Activated CD8-positive, alpha-beta memory T cell treated with anti-CD3 and anti-CD28 coated beads, Interleukin-2, amount 10 ng/mL, durations not matched to agents 7 days and 5 days (primary cell): Measurements from ENCODE around the gene NUDT16L1. TPM values are rescaled to one million over a fixed set of nuclear protein-coding genes. Genes with fewer than 3 reads are reported as not detected.
A peak's percentile ranks its signal among the peaks of the same experiment; 100 is the strongest.

Experiments
- ATAC-seq: fragments of 150-1000 bp; cut with Tn5 transposase; one replicate; pipeline ENCODE4 v1.10.0; 2021; ENCODE audit warnings: moderate library complexity
- CTCF ChIA-PET: fragments of 350-600 bp; sonication (Branson Sonifier 250); formaldehyde crosslinking; loops from one replicate; lab custom pipeline; 2021; ENCODE audit warnings: antibody characterized with exemption; lab: Charles Lee
- DNase-seq: peaks from one replicate; pipeline ENCODE4 v3.0.0-alpha.2; 2020
- H3K27ac Mint-ChIP-seq: one replicate; pipeline ENCODE4 v1.8.0; 2021; ENCODE audit warnings: mild to moderate bottlenecking, mixed read lengths
- H3K27me3 Mint-ChIP-seq: one replicate; pipeline ENCODE4 v1.8.0; 2021; ENCODE audit warnings: mixed read lengths
- H3K36me3 Mint-ChIP-seq: one replicate; pipeline ENCODE4 v1.8.0; 2021; ENCODE audit warnings: mild to moderate bottlenecking, mixed read lengths
- H3K4me1 Mint-ChIP-seq: one replicate; pipeline ENCODE4 v1.8.0; 2021; ENCODE audit warnings: mixed read lengths
- H3K4me3 Mint-ChIP-seq: one replicate; pipeline ENCODE4 v1.8.0; 2021; ENCODE audit warnings: mild to moderate bottlenecking, moderate library complexity, mixed read lengths
- H3K9me3 Mint-ChIP-seq: one replicate; pipeline ENCODE4 v1.8.0; 2022; ENCODE audit warnings: low read depth, mixed read lengths
- total RNA-seq, 2 experiments: library from RNA; stranded (reverse); gene quantifications; one replicate each; pipeline ENCODE4 v1.2.3, GENCODE V29; 2021

Gene NUDT16L1
- total RNA-seq, 2 experiments from 2014 or later = 31.6 to 35.6 TPM

DNA sequence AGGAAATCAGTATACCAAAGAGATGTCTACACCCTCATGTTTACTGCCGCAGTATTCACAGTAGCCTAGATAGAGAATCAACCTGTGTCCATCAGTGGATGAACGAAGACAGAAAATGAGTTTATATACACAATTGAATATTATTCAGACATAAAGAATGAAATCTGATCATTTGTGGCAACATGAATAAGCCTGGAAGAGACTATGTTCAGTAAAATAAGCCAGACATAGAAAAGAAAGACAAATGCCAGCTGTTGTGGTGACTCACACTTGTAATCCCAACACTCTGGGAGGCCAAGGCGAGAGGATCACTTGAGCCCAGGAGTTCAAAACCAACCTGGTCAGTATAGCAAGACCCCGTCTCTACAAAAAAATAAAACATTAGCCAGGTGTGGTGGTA, 16.1 kb downstream of the NUDT16L1 start:
- H3K27me3 Mint-ChIP-seq = no peaks in the 10 kb centered on the region
- no peak for DNase-seq
- no peak for ATAC-seq
- CTCF ChIA-PET = interaction anchor here (0.9 to 1.1 kb wide), 2 partner anchors 25 to 59 kb away, joined by 3 to 4 read pairs; partner anchors contain the start of genes ANKS3 and DNAAF8
- H3K27ac Mint-ChIP-seq = no peak overlapping the region
- H3K4me3 Mint-ChIP-seq = no peak overlapping the region
- H3K36me3 Mint-ChIP-seq = peaks cover 6% of the 10 kb centered on the region
- H3K4me1 Mint-ChIP-seq = no peaks in the 10 kb centered on the region
- H3K9me3 Mint-ChIP-seq = no peaks in the 10 kb centered on the region

DNA sequence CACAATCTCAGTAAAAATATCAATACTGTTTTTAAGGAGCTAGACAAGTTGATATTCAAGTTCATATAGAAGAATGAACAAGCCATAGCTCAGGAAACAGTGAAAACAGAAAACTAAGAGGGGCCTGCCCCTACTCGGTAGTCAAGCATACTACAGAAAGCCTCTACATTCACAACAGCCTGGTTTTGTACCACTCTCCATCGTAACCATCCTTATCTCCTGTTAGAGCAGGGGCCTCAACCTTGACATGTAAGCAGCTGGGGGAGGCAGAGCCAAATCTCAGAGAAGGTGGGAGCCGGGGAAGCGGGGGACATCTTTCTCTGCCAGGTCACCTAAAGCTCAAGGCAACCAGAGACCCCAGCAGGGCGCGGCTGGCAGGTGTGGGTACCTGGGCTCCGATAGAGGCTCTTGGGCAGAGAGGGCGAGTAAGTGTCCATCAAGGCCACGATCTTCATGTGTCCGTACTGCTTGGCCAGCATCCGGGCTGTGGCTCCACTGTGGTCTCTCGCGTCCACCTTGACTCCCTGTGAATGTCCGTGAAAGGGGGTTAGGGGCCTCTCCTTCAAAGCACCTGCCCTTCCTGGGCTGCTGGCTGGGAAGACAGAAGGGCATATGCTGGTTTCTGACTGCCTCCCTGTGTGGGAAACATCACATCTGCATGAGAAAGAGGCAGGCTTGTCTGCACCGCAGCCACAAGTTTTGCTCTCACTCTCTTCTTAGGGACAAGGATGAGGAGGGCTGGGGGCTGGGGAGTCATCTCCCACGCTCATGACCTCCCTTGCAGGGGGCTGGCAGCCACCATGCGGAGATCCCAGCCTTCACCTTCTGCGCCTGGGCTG, 20.5 kb downstream of the NUDT16L1 start:
- Mint-ChIP-seq H3K4me1 (no peaks in the 10 kb centered on the region), H3K27me3 (no peaks in the 10 kb centered on the region), H3K4me3 (no peak overlapping the region), H3K36me3 (peaks cover 4% of the 10 kb centered on the region), H3K27ac (no peak overlapping the region), H3K9me3 (no peaks in the 10 kb centered on the region)
- no peak for DNase-seq
- CTCF ChIA-PET = no interaction called here
- no peak for ATAC-seq

DNA sequence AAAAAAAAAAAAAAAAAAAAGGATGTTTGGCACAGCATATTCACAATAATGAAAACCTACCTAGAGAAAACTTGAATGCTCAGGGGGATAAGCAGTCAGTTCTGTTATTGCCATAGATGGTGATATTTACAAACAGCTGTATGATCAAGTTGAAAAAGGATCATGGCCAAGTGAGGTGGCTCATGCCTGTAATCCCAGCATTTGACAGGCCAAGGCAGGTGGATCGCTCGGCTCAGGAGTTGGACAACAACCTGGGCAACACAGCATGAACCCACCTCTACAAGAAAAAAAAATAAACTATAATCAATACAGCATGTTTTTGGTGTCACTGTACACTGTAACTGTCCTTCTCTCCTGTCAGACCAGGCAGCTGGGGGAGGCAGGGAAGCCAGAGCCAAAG, 21.6 kb downstream of the NUDT16L1 start:
- peaks cover 4% of the 10 kb centered on the region for H3K36me3 Mint-ChIP-seq
- CTCF ChIA-PET = no interaction called here

DNA sequence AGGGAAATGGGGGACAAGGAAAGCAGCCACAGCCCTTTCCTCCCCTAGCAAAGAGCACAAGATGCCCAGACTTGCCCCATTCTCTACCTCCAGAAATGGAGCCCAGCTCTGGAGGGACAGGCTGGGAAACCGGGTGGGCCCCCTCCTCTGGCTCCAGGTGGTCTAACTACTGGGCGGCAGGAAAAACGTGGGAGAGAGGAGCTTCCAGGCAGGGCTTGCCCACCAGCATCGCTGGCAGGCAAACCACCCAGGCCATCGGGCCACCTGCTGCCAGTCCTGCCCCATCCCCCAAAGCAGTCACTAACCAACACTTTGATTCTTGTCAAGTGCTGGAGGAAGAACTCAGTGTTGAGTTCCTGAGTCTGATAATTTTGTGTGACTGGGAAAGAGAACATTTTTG, 25.1 kb downstream of the NUDT16L1 start:
- Mint-ChIP-seq H3K4me3 (no peak overlapping the region), H3K4me1 (no peaks in the 10 kb centered on the region), H3K27ac (no peak overlapping the region), H3K36me3 (no peaks in the 10 kb centered on the region), H3K27me3 (no peaks in the 10 kb centered on the region), H3K9me3 (no peaks in the 10 kb centered on the region)
- ATAC-seq = no peak
- no peak for DNase-seq
- CTCF ChIA-PET = no interaction called here

More for the DNA sequence above, 21.6 kb downstream of the NUDT16L1 start:
- Mint-ChIP-seq H3K4me3 (no peak overlapping the region), H3K27ac (no peak overlapping the region), H3K27me3 (no peaks in the 10 kb centered on the region), H3K9me3 (no peaks in the 10 kb centered on the region), H3K4me1 (no peaks in the 10 kb centered on the region)
- ATAC-seq (no peak), DNase-seq (no peak)

DNA sequence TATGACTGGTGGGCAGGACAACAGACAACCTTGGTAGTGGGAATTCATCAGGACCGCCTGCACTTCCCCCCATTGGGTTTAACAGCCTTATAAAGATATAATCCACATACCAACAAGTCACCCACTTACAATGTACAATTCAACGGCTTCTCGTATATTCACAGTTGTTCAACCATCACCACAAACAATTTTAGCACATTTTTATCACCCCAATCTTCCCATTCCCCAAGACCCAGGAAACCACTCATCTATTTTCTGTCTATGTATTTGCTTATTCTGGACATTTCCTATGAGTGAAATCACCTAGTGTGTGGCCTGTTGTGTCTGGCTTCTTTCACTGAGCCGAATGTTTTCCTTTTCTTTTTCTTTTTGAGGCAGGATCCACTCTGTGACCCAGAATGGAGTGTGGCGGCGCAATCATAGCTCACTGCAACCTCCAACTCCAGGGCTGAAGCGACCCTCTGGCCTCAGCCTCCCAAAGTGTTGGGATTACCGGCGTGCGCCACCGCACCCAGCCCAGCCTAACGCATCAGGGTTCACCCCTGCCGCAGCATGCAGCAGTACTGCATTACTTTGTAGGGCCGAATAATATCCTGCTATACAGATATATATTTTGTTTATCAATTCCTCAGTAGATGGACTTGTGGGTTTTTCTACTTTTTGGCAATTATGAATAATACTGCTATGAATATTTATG, 29.9 kb downstream of the NUDT16L1 start:
- no peaks in the 10 kb centered on the region for H3K4me1 Mint-ChIP-seq
- H3K9me3 Mint-ChIP-seq = no peaks in the 10 kb centered on the region
- DNase-seq (no peak), ATAC-seq (no peak)
- CTCF ChIA-PET = no interaction called here
- H3K27me3 Mint-ChIP-seq = no peaks in the 10 kb centered on the region
- no peak overlapping the region for H3K4me3 Mint-ChIP-seq
- H3K36me3 Mint-ChIP-seq = no peaks in the 10 kb centered on the region
- H3K27ac Mint-ChIP-seq = no peak overlapping the region

DNA sequence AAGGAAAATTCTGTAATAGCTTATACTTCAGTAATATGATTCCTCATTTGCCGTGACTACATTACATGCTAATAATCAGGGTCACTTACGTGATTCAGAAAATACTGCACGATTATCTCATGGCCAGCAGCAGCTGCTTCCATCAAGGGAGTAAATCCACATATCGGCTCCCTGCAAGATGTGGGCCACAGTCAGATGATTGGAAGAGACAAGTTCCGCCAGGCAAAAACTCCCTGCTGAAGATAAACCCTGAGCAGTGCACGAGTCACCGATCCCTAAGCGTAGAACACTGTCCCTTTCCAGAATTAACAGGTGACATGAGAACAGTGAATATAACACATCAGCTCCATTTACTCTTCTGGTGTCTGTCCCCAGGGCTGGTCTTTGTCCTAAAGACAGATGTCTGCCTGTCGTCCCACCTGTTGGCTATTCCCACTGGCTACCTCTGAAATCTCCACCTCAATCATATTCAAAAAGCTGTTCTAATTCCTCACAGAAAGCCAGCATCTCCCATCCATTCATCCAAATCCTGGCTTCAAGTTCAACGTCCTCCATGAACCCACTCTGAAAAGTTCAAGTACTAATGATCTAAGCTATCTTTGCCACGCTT, 31.4 kb downstream of the NUDT16L1 start:
- no peak for ATAC-seq
- Mint-ChIP-seq H3K36me3 (peaks cover 2% of the 10 kb centered on the region), H3K27me3 (no peaks in the 10 kb centered on the region), H3K4me3 (no peak overlapping the region), H3K9me3 (no peaks in the 10 kb centered on the region), H3K4me1 (no peaks in the 10 kb centered on the region), H3K27ac (no peak overlapping the region)
- CTCF ChIA-PET = no interaction called here
- no peak for DNase-seq

DNA sequence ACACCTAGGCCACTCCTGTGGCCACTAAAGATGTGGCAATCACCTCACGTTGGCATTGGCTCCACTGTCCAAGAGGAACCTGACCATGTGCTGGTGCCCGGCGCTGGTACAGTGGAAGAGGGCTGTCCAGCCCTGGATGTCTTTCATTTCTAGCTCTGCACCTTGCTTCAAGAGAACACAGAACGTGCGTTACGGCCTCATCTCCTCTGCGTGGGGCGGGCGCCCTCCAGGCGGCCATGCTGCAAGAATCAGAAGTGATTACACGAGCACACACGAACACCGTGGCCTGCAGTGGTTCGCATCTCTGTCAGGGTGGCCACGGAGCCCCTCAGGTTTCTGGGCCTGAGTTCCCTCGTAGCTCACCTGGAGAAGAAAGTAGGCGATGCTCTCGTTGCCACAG, 33.3 kb downstream of the NUDT16L1 start:
- CTCF ChIA-PET = no interaction called here
- no peak for DNase-seq
- Mint-ChIP-seq H3K27ac (no peak overlapping the region), H3K27me3 (no peaks in the 10 kb centered on the region), H3K4me3 (no peak overlapping the region), H3K9me3 (no peaks in the 10 kb centered on the region), H3K4me1 (peaks cover under 1% of the 10 kb centered on the region), H3K36me3 (peaks cover 5% of the 10 kb centered on the region)
- ATAC-seq = no peak

DNA sequence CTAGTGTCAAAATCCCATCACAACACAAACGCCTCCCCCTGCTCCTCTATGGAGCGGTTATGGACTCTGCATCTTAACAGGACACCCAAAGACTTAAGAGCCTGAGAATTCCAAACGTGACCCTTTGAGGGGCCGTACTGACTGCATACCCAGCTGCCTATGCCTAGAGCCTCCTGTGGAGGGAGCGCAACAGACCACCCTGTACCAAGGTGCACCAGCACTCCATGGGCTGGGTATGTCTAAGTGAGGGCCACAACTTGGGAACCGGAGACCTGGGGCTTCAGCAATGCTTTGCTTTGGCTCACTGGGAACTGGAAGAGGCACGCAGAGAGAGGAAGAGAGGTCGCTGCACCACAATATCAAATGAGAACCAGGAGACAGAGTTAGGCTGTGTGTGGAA, 35.3 kb downstream of the NUDT16L1 start:
- ATAC-seq (no peak), DNase-seq (no peak)
- Mint-ChIP-seq H3K27me3 (no peaks in the 10 kb centered on the region), H3K36me3 (peaks cover 5% of the 10 kb centered on the region), H3K4me3 (no peak overlapping the region), H3K4me1 (peaks cover 15% of the 10 kb centered on the region), H3K27ac (no peak overlapping the region), H3K9me3 (no peaks in the 10 kb centered on the region)
- CTCF ChIA-PET = no interaction called here

DNA sequence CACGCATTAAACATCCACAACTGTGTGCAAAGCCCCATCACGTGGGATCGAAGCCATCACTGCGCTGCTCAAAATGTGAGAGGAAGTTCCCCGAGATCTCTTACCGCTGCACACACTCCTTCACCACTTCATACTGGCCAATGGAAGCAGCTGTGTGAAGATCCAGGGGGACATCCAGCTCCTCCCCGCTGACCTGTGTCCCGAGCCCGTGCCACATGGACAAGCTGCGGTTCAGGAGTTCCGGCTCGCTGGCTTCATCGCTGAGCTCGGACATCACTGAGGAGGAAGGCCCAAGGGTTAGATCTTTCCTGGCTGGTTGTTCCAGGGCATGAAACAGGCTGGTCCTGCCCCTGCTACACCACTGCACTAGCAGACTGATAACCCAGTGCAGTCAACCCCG, 36.5 kb downstream of the NUDT16L1 start:
- Mint-ChIP-seq H3K9me3 (no peaks in the 10 kb centered on the region), H3K4me3 (no peak overlapping the region), H3K27me3 (no peaks in the 10 kb centered on the region), H3K27ac (no peak overlapping the region), H3K36me3 (peaks cover 5% of the 10 kb centered on the region), H3K4me1 (peaks cover 16% of the 10 kb centered on the region)
- CTCF ChIA-PET = no interaction called here
- DNase-seq = no peak
- no peak for ATAC-seq

DNA sequence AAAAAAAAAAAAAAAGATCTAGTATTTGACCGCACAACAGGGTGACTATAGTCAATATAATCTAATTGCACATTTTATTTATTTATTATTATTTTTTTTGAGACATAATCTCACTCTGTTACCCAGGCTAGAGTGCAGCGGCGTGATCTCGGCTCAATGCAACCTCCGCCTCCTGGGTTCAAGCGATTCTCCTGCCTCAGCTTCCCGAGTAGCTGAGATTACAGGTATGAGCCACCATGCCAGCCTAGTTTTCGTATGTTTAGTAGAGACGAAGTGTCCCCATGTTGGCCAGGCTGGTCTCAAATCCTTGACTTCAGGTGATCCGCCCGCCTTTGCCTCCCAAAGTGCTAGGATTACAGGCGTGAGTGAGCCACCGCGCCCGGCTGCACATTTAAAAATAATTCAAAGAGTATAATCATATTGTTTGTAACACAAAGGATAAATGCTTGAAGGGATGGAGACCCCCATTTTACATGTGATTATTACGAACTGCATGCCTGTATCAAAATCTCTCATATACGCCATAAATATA, 39.9 kb downstream of the NUDT16L1 start:
- CTCF ChIA-PET = interaction anchor here (1.6 to 2.7 kb wide), 3 partner anchors 15 to 109 kb away, joined by 3 to 10 read pairs (median 8); partner anchors contain the start of gene MGRN1
- no peaks in the 10 kb centered on the region for H3K27me3 Mint-ChIP-seq
- peaks cover 22% of the 10 kb centered on the region for H3K4me1 Mint-ChIP-seq
- no peaks in the 10 kb centered on the region for H3K9me3 Mint-ChIP-seq
- H3K36me3 Mint-ChIP-seq = peaks cover 5% of the 10 kb centered on the region
- peak overlapping the region; percentile 70 for H3K27ac Mint-ChIP-seq
- no peak for ATAC-seq
- DNase-seq = no peak
- peak overlapping the region; percentile 85 for H3K4me3 Mint-ChIP-seq

DNA sequence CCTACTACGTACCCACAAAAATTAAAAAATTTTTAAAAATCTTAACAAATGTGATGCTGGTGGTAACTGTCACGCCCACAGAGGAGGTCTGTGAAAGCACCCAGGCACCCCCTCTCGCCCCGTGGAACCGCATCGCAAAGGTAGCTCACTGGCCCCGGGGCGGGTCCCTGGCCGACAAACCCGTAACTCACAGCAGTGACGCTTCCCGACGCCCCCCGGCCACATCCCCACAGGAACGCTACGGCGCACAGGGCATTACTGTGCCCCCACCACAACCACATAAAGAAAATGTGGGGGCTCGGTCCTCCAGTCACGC, 40.3 kb downstream of the NUDT16L1 start:
- H3K27me3 Mint-ChIP-seq = no peaks in the 10 kb centered on the region
- H3K9me3 Mint-ChIP-seq = no peaks in the 10 kb centered on the region
- ATAC-seq = peak; percentile 2
- H3K4me3 Mint-ChIP-seq = peak overlapping the region; percentile 85
- H3K4me1 Mint-ChIP-seq = peaks cover 22% of the 10 kb centered on the region
- DNase-seq = peak; percentile 52
- CTCF ChIA-PET = interaction anchor here (1.0 to 2.7 kb wide), 9 partner anchors 14 to 162 kb away, joined by 3 to 10 read pairs (median 5); partner anchors contain the start of genes MGRN1 and UBALD1
- peak overlapping the region; percentile 70 for H3K27ac Mint-ChIP-seq
- H3K36me3 Mint-ChIP-seq = peaks cover 5% of the 10 kb centered on the region

DNA sequence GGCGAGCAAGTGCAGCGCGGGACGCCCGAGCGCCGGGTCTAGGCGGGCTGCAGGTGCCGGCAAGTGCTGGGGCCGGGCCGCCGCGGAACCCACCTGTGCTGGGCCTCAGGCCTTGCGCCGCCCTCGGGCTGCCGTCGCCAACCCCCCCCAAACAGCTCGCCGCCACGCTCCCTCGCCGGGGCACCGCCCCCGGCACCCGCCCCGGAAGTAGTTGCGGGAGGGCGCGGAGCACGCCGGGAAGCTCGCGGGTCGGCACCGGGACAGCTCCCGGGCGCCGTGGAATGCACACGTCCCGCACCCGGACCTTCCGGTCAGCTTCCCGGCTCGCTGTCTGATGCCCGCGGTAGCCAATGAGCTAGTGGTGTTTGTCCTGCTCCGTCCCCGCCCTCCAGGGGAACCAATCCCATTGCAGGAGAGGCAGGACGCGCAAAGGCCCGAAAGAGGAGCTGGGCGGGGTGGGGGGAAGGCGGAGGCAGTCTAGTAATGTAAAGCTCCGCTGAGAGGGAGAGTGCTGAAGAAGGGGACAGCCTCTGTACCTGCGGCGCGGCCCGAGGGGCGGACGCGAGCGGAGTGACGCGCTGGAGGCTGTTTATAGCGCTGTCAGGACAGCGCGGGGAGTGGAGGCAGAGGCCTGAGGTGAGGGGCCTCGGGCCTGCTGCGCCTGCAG, 40.8 kb downstream of the NUDT16L1 start, which contains the start of the genes ANKS3 and DNAAF8:
Gene ANKS3 (minus strand): TSS at position 209 of the 667 bp plus-strand sequence. CDS start 4,122 bp downstream, outside the sequence.
Gene DNAAF8 (plus strand): TSS at position 475 of the 667 bp plus-strand sequence. CDS start 1,978 bp downstream, outside the sequence.
- DNase-seq = peak; percentile 88
- H3K4me3 Mint-ChIP-seq = peak within 1 kb of the TSS; percentile 85
- no peaks in the 10 kb centered on the region for H3K9me3 Mint-ChIP-seq
- H3K27ac Mint-ChIP-seq = peak within 1 kb of the TSS; percentile 86
- no peaks in the 10 kb centered on the region for H3K27me3 Mint-ChIP-seq
- H3K4me1 Mint-ChIP-seq = peaks cover 22% of the 10 kb centered on the region
- peak; percentile 85 for ATAC-seq
- CTCF ChIA-PET = interaction anchor here (0.9 to 2.7 kb wide), 14 partner anchors 14 to 463 kb away, joined by 3 to 10 read pairs (median 3); partner anchors contain the start of genes MGRN1 and UBALD1
- peaks cover 3% of the 10 kb centered on the region for H3K36me3 Mint-ChIP-seq
